HL-60 (cell line): ENCODE measurements around the gene TMEM171.

Source experiments
- DNase-seq, 2 experiments: peaks; one replicate each; pipeline ENCODE4 v3.0.0-alpha.2; 2010 to 2020; ENCODE audit warnings: low read depth in 1 of 2, low spot score in 1 of 2
- H3K27ac ChIP-seq: fragments of 250-450 bp; sonication (Bioruptor Pico); replicated peaks from 2 replicates; pipeline ENCODE4 v1.5.1; 2020; ENCODE audit warnings: mild to moderate bottlenecking, moderate library complexity
- H3K27me3 ChIP-seq: fragments of 250-450 bp; sonication (Bioruptor Pico); 2 replicates; pipeline ENCODE4 v1.5.1; 2021; ENCODE audit warnings: mild to moderate bottlenecking, moderate library complexity; ENCODE audit not compliant: insufficient read depth, poor library complexity, severe bottlenecking
- H3K4me3 ChIP-seq: replicated peaks from 2 replicates; pipeline ENCODE4 v1.5.1; 2011; ENCODE audit warnings: mild to moderate bottlenecking, control low read depth, low read length; ENCODE audit not compliant: insufficient read depth
- CTCF ChIP-seq: IDR thresholded peaks from one replicate; pipeline ENCODE4 v1.5.1; 2011; ENCODE audit warnings: low read length, control low read depth, inconsistent platforms; ENCODE audit not compliant: insufficient read depth
- GABPA ChIP-seq: IDR thresholded peaks from 2 replicates; pipeline ENCODE4 v1.6.1; 2012; ENCODE audit warnings: low read depth
- POLR2AphosphoS5 ChIP-seq: IDR thresholded peaks from 2 replicates; pipeline ENCODE4 v1.6.1; 2012; ENCODE audit warnings: low read depth
- REST ChIP-seq: IDR thresholded peaks from 2 replicates; pipeline ENCODE4 v1.6.1; 2012; ENCODE audit warnings: low read depth; ENCODE audit not compliant: insufficient replicate concordance
- SPI1 ChIP-seq: IDR thresholded peaks from 2 replicates; pipeline ENCODE4 v1.6.1; 2012; ENCODE audit warnings: low read depth, mild to moderate bottlenecking, borderline replicate concordance

The TMEM171 gene

GRCh38 chr5:73178265-73178664, 57.9 kb downstream of the TMEM171 start:
- TF ChIP-seq POLR2AphosphoS5, result no peak
- no peak for TF ChIP-seq GABPA
- TF ChIP-seq REST, result no peak
- no peak for TF ChIP-seq CTCF
- no peak for TF ChIP-seq SPI1
- Histone ChIP-seq H3K4me3 (no peak overlapping the region), H3K27ac (no peak overlapping the region), H3K27me3 (no peaks in the 10 kb centered on the region)
- no peak for DNase-seq

- no peak for DNase-seq
- no peak for TF ChIP-seq POLR2AphosphoS5
- no peak for TF ChIP-seq SPI1
- no peak for TF ChIP-seq CTCF
- TF ChIP-seq GABPA, result no peak
- no peak for TF ChIP-seq REST
- no peak overlapping the region for H3K27ac ChIP-seq
- no peaks in the 10 kb centered on the region for H3K27me3 ChIP-seq
- H3K4me3 ChIP-seq, result no peak overlapping the region
These were observed 59.4 kb downstream of the TMEM171 start for GRCh38 chr5:73179730-73180129.

GRCh38 chr5:73180566-73180965, 60.2 kb downstream of the TMEM171 start:
- no peak for TF ChIP-seq REST
- TF ChIP-seq POLR2AphosphoS5, result no peak
- TF ChIP-seq SPI1, result no peak
- no peak for TF ChIP-seq CTCF
- no peak for TF ChIP-seq GABPA
- Histone ChIP-seq H3K4me3 (no peak overlapping the region), H3K27ac (no peak overlapping the region), H3K27me3 (no peaks in the 10 kb centered on the region)
- no peak for DNase-seq
